HT-29 (cell line): ENCODE results near the gene MREG. TPM values are rescaled to one million over a fixed set of nuclear protein-coding genes. Genes with fewer than 3 reads are reported as not detected.

Experiments
- DNase-seq: peaks from one replicate; pipeline ENCODE4 v3.0.0-alpha.2; 2015; ENCODE audit warnings: low spot score
- total RNA-seq: library from RNA; depleted of rRNA; stranded (reverse); fragments of >200 nt; shearing (Covaris generic); gene quantifications from 2 replicates; pipeline ENCODE4 v1.2.3, GENCODE V29; 2014

The MREG gene
- total RNA-seq, 1 experiment from 2014 or later, result 13.8 TPM

DNA sequence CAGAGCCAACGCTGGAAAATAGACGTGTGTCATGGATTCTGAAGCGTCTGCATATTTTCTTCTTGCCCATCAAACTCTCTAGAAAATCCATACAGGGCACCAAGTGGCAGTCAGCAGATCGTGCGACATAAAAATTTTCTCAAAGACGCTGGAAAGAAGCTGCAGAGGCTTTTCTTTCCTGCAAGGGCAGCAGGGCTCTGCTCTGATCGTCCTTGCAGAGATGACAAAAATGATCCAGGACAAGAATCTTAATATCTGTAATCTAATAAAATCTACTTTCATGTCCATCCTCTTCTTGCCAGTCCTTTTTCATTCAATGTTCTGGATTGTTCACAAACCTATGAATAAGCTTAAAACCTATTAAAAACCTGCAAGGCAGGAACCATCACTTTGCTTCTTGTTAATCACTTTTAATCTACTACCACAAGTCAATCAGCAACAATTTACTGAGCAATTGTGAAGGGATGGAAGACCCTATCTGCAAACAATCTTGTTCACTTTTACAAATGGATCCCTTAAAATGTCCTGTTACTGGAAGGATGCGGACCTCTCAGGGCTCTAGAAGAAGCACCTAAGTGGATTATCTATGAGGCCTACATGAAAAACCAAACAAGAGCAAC lies 93.6 kb downstream of the MREG start:
- no peak for DNase-seq

- DNase-seq, result no peak
Measured at GRCh38 chr2:215918901-215919599, 94.3 kb downstream of the MREG start.

DNA sequence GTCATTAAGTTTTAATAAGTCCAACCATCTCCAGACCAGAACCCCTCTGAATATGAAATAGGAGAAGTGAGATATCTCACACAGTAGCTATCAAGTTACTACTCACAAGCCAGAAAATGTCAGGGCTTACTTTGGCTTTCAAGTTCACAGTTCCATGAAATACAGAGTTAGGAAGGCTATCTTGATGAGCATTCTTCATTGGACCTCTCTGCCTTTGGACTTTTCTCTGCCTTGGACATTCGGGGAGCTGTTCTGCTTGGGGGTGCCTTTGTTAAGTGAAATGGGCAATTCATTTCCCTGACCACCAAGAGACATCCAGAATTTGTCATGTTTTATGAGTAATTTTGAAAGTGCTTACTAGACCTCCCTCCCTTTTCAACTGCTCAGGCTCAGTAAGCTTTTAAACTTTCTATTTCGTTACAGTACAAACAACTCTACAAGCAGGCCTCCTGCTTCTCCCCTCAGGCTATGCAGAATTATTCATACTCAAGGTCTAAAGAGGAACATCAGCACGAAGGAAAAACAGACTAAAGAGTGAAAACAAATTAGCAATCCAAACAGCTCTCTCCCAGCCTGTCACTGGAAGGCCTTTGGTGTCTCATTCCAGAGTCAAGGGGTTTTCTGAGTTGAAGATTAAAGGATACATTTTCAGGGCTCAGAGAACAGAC lies 95.3 kb downstream of the MREG start:
- no peak for DNase-seq

GRCh38 chr2:215915441-215915840 lies 97.9 kb downstream of the MREG start:
- DNase-seq, result no peak

GRCh38 chr2:215914777-215915165 lies 98.6 kb downstream of the MREG start:
- DNase-seq, result no peak

- no peak for DNase-seq
Measured at GRCh38 chr2:215914054-215914776, 99.1 kb downstream of the MREG start.

- no peak for DNase-seq
Measured at GRCh38 chr2:215912299-215912842, 101.0 kb downstream of the MREG start.

DNA sequence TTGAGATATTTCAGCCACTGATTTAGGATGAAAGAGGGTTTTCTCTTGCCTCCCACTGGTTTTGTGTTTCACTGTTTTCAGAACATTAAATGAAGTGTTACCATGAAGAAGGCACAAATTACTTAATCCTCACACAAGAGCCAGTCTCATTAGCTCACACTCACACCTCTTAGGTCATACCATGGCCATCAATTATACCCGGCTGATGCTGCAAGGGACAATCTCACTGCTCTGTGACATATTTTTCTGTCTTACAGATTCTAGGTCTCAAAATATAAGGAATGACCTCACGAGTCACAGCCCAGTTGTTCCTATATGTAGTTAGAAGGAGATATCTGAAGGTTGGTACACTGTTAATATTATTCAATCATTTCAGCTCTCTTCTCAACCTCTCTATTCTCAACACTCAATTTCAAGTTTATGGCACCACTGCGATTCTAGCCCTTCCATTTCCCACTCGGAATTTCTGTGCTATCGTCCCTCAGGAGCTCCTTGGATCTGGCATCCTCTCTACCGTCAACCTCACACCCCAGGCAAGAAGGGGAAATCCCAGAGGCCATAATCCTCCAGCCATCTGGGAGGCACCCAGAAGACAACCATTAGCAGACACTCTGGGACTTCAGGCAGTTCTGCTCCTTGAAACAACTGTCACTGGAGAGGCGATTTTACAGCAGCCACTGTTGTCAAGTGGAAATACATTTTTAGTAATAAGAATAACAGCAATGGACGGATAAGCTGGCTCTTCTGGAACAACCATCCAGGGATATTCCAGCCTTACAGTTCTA lies 101.9 kb downstream of the MREG start:
- DNase-seq, result no peak

- DNase-seq, result no peak
Measured at GRCh38 chr2:215910180-215910579, 103.2 kb downstream of the MREG start.

GRCh38 chr2:215907147-215907546 lies 106.2 kb downstream of the MREG start:
- DNase-seq, result no peak

DNA sequence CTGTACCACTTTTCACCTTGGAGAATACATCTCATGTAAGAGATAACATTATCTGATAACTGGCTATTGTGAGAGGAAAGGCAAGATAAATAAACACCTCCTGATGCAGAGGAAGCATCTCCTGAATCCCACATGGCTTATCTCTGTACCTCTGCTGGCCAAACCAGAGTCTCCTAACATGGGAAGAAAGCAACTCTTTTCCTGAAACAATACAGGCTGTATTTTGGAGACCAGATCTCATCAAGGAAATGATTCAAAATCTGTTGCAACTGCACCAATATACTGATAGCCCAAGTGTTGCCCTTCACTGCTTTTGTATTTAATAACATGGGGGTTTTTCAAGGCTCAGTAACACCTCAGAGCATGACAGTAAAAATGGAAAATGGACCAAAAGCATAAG lies 106.9 kb downstream of the MREG start:
- DNase-seq, result no peak

GRCh38 chr2:215905691-215906090 lies 107.7 kb downstream of the MREG start:
- DNase-seq, result no peak

DNA sequence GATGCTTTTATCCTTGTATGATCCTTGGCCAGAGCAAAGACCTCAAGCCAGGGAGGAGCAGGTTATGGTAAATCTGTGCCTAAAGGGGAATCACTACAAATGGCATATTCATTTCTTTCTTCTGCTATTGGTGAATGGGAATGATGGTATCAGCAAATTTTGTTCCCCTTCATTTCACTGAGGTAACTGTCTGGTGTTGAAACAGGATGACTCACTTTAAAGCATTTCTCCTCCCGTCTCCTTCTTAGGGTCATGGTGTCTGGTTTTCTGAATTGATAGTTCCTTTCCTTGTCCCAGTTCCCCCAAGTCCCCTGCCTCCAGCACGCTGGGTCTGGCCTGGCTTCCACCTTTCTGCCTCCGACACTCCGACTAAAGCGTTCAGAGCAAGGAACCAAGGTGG lies 109.2 kb downstream of the MREG start:
- no peak for DNase-seq

DNA sequence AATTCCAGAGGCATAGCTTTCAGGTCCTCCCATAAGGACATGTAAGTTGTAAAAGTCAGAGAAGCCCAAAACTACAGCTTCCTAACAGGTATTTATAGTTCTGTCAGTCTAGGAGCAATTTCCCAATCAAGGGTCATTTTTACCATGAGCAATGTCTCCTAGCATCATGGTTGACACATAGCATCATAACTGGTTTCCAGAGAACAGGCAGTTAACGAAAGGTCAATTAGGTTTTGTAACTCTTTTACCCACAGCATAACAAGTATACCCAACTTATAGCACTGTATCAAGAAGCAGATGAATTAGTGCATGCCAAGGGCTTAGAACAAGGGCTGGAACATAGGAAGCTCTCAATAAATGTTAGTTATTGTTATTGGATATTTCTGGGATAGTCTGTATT lies 110.1 kb downstream of the MREG start:
- DNase-seq, result no peak

DNA sequence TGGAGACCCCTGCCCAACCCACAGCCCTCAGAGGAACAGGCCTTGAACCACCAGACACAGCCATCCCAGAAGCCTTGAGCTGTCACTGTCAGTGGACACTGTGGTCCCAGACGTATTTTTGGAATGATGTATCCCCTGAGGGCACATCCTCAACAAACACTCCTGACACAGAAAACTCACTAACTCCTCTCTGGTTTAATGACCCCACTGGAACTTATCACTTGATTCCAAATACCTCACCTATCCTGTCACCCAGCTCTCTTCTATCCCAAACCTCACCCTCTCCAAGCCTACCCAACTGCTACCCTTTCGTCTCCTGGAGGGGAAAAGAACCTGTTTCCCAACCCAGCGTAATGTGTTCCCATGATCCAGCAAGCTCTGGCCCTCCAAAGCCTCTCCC lies 111.6 kb downstream of the MREG start:
- no peak for DNase-seq

DNA sequence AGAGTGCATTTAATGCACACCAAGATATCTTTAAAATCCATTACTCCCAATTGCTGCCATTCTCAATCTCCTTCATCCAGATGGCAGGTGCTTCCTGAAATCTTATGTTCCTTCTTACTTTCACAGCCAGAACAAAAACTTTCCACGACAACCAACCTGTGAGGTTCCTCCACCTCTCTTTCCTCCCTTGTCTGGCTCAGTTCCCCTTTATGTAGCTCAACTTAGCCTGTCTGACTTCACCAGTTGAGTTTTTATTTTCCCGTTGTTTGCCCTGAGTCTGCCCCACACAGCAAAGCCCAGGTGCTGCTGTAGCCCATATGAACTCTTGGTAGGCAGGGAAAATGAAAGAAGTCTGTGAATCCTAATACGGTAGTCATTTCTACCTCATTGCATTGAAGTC lies 112.5 kb downstream of the MREG start:
- DNase-seq, result no peak

DNA sequence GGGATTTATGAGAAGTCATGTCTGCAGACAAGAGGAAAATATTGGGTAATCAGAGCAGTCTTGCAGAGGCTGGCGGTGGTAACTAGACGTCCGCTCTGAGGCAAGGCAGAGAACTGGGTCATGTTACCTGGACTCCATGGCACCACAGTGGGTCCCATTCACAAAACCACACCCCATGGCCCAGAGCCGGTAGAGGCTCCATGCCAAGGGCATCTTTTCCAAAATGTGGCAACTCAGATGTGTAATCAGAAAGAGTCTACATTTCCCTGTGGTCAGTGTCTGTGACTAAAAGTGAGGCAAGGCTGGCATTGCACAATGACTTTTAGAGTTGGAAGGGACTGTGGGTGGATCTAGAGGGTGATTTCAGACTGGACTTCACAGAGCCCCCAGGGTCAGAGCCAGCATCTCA lies 113.1 kb downstream of the MREG start:
- DNase-seq, result no peak

DNA sequence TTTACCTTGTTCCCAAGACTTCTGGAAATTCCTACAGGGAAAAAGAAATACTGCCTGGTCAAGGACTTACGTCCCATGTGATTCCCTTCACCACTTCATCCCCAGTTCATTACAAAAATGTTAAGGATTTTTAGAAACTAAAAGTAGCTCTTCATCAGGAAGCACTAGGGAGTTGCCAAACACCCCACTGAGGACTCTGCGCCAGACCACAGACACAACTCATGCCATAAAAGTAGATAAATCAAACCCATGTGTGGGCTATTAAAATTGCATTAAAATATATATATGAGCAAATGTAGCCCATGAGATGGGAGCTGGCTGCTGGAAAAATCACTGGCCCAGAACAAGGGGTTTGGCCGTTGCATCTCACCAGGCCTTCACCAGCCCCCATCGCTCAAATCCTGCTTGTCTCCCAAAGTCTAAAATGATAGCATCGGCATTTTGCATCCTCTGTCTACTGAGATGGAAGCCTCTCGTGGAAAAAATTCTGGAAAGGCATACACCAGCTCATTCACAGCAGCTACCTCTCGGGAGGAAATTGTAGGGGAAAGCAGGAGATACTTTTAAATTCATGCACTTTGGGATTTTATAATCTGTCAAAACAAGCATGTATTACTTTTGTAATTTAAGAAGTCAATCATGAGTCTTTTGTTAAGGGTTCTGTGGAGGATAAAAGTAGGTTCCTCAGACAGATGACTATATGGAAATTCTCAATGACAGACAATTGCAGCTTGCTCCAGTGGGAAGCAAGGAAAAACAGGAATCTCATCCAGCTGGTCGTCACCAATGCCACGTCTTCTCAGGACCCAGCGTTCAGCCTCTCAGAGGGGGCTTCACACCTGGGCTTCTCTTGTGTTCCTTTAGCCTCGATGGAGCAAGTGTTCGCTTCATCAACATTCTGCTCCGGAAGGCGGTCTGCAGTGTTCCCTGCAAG lies 113.9 kb downstream of the MREG start:
- DNase-seq, result no peak

DNA sequence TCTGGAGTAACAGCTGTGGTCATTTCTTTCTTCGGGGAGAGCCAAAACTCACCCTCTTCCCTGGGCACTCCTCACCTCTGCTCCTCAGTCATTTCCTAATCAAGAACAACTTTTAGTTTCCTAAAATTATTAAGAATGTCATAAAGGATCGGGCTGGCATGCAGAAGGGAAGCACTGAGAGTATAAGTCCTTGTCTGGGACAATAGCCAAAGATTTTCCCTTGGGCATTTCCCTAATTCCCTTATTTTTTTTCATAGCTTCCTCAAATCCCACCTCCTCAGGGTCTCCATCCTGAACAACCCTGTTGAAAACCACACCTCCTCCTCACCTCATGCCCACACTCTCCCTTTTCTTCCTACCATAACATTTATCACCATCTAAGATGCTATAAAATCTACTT lies 115.0 kb downstream of the MREG start:
- DNase-seq, result no peak

DNA sequence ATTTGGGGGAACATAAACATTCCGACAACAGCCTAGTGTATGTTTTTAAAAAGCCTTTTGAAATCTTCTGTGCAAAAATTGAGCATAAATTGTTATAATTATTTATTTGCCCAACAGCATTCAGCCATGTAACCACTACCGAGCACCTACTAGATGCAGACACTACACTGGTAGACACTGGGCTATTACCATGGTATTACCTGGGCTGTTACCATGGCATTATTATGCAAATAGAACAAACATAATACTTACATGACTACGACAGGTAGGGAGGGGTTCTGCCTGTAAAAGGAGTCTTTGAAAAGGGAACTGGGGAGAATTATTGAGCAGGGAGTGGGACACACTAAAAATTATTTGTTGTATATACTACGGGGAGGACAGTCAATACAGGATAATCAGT lies 116.4 kb downstream of the MREG start:
- DNase-seq, result no peak
